IPS-20b (cell line): ENCODE data around the gene C11orf54.
"Not testable (repeated sequence)": the region's sequence is repeated elsewhere in the genome, so short reads cannot be mapped to it uniquely, and the experiment has no call there.

Experiments used
- H3K27ac ChIP-seq: one replicate; pipeline ENCODE4 v1.5.1; 2013; ENCODE audit warnings: low read length
- H3K27me3 ChIP-seq: 2 replicates; pipeline ENCODE4 v1.6.1; 2013; ENCODE audit warnings: mild to moderate bottlenecking, low read length, inconsistent platforms; ENCODE audit not compliant: insufficient read depth
- H3K36me3 ChIP-seq: 2 replicates; pipeline ENCODE4 v1.6.1; 2013; ENCODE audit warnings: low read depth, mild to moderate bottlenecking, inconsistent platforms, low read length, moderate library complexity; ENCODE audit not compliant: insufficient read depth
- H3K4me1 ChIP-seq: 2 replicates; pipeline ENCODE4 v1.6.1; 2013; ENCODE audit warnings: mild to moderate bottlenecking, control low read depth, inconsistent platforms, low read length, moderate library complexity; ENCODE audit not compliant: insufficient read depth
- H3K4me3 ChIP-seq: 2 replicates; pipeline ENCODE4 v1.5.1; 2013; ENCODE audit warnings: mild to moderate bottlenecking, low read length, inconsistent platforms
- H3K9ac ChIP-seq: 2 replicates; pipeline ENCODE4 v1.6.1; 2013; ENCODE audit warnings: low read depth, mild to moderate bottlenecking, inconsistent platforms, low read length, moderate library complexity
- H3K9me3 ChIP-seq: 2 replicates; pipeline ENCODE4 v1.6.1; 2013; ENCODE audit warnings: mild to moderate bottlenecking, low read depth, low read length, inconsistent platforms; ENCODE audit not compliant: insufficient read depth

C11orf54 gene

DNA sequence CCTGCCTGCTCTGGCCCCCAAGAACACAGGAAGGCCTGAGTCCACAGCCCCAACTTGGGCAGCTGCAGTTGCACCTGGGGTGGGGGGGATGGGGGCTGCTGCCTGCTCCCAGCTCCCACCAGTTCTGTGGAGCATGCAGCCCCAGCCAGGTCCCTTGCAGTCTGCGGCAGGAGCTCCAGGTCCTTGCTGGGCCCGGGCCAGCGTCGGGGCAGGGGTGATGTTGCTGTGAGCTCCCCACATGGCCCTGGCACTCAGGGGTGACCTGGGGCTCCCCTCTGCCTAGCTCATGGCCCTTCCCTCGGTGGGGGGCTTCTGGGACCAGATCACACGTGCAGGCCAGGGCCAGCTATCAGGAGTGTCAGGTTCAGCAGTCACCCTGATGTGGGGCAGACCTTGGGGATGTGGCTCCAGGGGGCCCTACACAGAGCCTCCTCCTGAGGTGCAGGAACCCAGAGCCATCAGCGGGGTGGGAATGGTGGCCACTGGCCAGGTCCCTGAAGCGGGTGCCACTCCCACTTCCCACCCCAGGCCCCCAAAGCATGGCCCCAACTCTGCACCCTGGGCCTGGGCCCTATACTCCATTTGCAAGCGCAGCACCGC is 32.2 kb downstream of the C11orf54 start:
- Histone ChIP-seq H3K4me1 (no peaks in the 10 kb centered on the region), H3K9ac (no peak overlapping the region), H3K27ac (no peak overlapping the region), H3K9me3 (no peaks in the 10 kb centered on the region), H3K27me3 (no peaks in the 10 kb centered on the region), H3K36me3 (no peaks in the 10 kb centered on the region), H3K4me3 (no peak overlapping the region)

- not testable (repeated sequence) for H3K27me3 ChIP-seq, H3K27ac ChIP-seq, H3K36me3 ChIP-seq, H3K9me3 ChIP-seq, H3K4me1 ChIP-seq, H3K9ac ChIP-seq, H3K4me3 ChIP-seq
Observed at GRCh38 chr11:93774560-93774959, 33.1 kb downstream of the C11orf54 start.

DNA sequence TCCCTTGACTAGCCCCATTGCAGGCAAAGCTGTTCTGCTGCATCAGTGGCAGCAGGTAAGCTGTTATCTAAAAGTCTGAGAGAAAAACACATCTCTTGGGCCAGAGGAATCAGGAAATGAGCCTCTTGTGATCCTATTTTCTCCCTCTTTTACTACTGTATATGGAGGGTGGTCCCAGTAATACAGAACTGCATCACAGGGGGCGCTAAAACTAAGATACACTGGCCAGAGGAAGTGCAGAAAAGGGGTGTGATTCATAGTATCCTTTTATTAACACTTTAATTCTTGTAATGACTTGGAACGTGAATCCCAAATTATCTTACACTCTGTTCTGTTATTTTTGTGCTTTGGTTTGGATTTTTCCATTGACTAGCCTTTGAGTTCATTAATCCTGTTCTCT is 33.8 kb downstream of the C11orf54 start:
- Histone ChIP-seq H3K9me3 (no peaks in the 10 kb centered on the region), H3K4me3 (no peak overlapping the region), H3K4me1 (no peaks in the 10 kb centered on the region), H3K27ac (no peak overlapping the region), H3K9ac (no peak overlapping the region), H3K36me3 (no peaks in the 10 kb centered on the region), H3K27me3 (no peaks in the 10 kb centered on the region)

GRCh38 chr11:93783362-93783761 is 41.9 kb downstream of the C11orf54 start:
- Histone ChIP-seq H3K9me3 (no peaks in the 10 kb centered on the region), H3K27me3 (no peaks in the 10 kb centered on the region), H3K9ac (peak overlapping the region; percentile 99; the same call in 1 of the 2 replicates), H3K4me3 (peak overlapping the region; percentile 98), H3K27ac (peak overlapping the region; percentile 92), H3K36me3 (peaks cover 21% of the 10 kb centered on the region), H3K4me1 (no peaks in the 10 kb centered on the region)

- H3K9ac ChIP-seq, result peak overlapping the region; percentile 99; the same call in 1 of the 2 replicates
- peak overlapping the region; percentile 92 for H3K27ac ChIP-seq
- no peaks in the 10 kb centered on the region for H3K4me1 ChIP-seq
- peaks cover 25% of the 10 kb centered on the region for H3K36me3 ChIP-seq
- peak overlapping the region; percentile 98 for H3K4me3 ChIP-seq
- no peaks in the 10 kb centered on the region for H3K27me3 ChIP-seq
- H3K9me3 ChIP-seq, result no peaks in the 10 kb centered on the region
Observed at GRCh38 chr11:93783765-93784144, 42.3 kb downstream of the C11orf54 start.

DNA sequence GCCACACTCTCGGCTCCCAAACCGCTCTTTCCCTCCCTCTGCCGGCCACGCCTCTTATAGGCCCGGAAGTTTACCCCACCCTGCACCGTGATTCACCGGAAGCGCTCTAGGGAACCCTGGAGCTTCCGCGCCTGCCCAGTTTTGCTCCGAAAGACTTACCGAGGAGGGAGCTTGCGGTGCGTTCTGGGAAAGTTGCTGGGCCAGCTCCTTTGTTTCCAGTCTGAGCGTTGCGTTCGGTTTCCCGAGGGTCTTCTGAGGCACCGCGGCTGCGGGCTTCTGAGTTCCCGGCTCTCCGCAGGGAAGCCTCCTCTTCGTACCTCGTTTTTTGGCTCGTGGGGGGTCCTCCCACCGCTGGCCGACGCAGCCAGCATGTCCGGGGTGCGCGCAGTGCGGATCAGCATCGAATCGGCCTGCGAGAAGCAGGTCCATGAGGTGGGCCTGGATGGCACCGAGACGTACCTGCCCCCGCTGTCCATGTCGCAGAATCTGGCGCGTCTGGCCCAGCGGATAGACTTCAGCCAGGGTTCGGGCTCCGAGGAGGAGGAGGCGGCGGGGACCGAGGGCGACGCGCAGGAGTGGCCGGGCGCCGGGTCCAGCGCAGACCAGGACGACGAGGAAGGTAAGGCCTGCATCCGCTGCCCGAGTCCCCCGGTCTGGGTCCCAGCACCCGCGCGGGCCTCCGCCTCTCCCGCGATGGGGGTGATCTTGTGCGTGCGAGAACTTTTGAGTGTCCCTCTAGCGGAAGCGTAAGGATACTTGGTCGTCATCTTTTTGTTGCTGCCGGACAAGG is 42.9 kb downstream of the C11orf54 start, which contains the start of gene MED17:
Gene MED17 (plus strand): TSS at position 138 of the 790 bp plus-strand sequence. CDS start 232 bp downstream, at position 370.
- H3K9me3 ChIP-seq, result no peaks in the 10 kb centered on the region
- H3K9ac ChIP-seq, result peak within 1 kb of the TSS; percentile 99

GRCh38 chr11:93784935-93785360 is 43.5 kb downstream of the C11orf54 start:
- peak overlapping the region; percentile 98 for H3K4me3 ChIP-seq
- H3K27me3 ChIP-seq, result no peaks in the 10 kb centered on the region
- H3K27ac ChIP-seq, result peak overlapping the region; percentile 92
- peaks cover 37% of the 10 kb centered on the region for H3K36me3 ChIP-seq
- H3K4me1 ChIP-seq, result no peaks in the 10 kb centered on the region
- peak overlapping the region; percentile 99 for H3K9ac ChIP-seq
- H3K9me3 ChIP-seq, result no peaks in the 10 kb centered on the region

More for the DNA sequence above, 42.9 kb downstream of the C11orf54 start, which contains the start of gene MED17:
- Histone ChIP-seq H3K36me3 (peaks cover 31% of the 10 kb centered on the region), H3K4me3 (peak within 1 kb of the TSS; percentile 98), H3K27me3 (no peaks in the 10 kb centered on the region), H3K27ac (peak within 1 kb of the TSS; percentile 92), H3K4me1 (no peaks in the 10 kb centered on the region)

DNA sequence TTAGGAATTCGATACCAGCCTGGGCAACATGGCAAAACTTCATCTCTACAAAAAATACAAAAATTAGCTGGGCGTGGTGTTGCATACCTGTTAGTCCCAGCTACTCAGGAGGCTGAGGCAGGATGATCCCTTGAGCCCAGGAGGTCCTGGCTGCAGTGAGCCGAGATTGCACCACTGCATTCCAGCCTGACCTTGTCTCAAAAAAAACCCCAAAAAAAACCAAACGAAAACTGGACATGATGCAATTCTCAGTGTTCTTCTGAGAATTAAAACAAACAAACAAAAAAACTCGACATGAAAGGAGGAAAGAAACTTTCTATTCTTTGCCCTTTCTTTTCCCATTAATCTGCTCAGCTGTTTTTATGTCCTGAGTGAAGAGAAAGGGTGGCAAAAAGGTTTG is 50.0 kb downstream of the C11orf54 start:
- no peak overlapping the region for H3K27ac ChIP-seq
- no peak overlapping the region for H3K4me3 ChIP-seq
- H3K4me1 ChIP-seq, result no peaks in the 10 kb centered on the region
- no peak overlapping the region for H3K9ac ChIP-seq
- no peaks in the 10 kb centered on the region for H3K9me3 ChIP-seq
- H3K36me3 ChIP-seq, result peaks cover 97% of the 10 kb centered on the region
- H3K27me3 ChIP-seq, result no peaks in the 10 kb centered on the region

DNA sequence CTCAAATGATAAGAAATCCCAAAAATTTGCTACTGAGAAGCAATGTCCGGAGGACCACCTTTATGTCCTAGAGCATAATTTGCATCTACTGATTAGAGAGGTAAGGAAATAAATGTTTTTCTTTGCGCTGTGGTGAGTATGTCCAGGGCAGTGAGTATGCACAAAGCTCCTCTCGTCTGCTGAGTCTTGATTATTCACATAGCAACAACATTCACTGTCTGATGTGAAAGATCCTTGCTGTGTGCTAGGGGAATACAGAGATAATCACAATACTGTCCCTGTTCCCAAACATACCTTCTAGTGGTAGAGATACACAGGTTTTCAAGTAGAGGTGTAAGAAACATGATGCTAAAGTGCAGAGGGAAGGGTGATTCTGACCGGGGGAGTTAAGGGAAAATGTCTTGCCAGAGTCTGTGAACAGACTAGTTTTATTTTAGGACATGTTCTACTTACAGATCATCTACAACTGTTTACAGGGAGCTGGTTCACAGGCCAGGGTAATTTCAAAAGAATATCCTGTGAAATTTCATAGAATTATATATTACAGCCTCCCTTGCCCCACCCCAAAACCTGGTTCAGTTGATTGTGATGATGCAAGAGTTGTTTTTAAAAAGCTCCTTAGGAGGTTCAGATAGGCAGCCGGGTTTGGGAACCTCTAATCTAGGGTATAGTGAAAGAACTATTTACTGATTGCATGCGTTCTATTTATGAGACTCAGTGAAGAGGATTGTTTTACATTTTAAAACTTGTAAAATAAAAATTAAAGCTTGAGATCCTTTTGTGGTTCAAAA is 55.2 kb downstream of the C11orf54 start:
- Histone ChIP-seq H3K36me3 (peaks cover 98% of the 10 kb centered on the region), H3K27ac (no peak overlapping the region), H3K9me3 (no peaks in the 10 kb centered on the region), H3K4me3 (no peak overlapping the region), H3K4me1 (no peaks in the 10 kb centered on the region), H3K27me3 (no peaks in the 10 kb centered on the region), H3K9ac (no peak overlapping the region)

DNA sequence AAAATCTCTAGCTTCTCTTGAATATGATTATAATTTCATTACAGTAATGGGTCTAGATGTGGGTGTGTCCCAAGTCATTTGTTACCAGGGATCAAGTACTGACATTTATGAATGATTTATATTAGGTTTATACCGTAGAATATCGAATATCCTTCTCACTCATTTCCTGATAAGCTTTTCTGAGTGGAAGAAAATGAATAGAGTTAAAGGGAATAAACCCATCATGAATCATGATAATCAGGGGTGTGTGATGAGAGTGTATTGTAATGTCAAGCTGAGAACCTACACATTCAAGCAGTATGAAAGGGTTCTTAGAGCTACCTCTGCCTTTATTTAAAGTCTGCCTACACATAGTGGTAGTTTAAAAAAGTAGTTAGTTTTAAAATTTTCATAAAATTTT is 59.9 kb downstream of the C11orf54 start:
- H3K27me3 ChIP-seq, result no peaks in the 10 kb centered on the region
- H3K27ac ChIP-seq, result no peak overlapping the region
- no peak overlapping the region for H3K4me3 ChIP-seq
- H3K9me3 ChIP-seq, result no peaks in the 10 kb centered on the region
- H3K36me3 ChIP-seq, result peaks cover 96% of the 10 kb centered on the region
- no peak overlapping the region for H3K9ac ChIP-seq
- H3K4me1 ChIP-seq, result no peaks in the 10 kb centered on the region

DNA sequence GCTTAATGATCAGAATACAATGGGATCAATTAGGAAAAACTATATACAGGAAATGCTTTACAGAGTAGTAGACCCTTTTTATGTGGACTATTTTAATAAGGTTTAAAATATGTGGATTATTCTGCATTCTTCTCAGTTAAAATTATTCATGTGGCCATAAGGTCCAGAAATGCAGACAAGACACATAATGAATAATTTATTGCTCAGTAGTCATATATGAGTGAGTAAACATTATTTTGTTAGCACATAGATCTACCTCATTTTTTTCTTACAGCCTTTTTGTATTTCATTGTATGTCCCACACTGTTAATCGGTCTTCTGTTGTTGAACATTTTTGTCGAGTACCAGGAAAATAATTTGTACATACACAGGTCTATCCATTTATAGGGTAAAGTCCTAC is 63.4 kb downstream of the C11orf54 start:
- Histone ChIP-seq H3K27me3 (no peaks in the 10 kb centered on the region), H3K36me3 (peaks cover 96% of the 10 kb centered on the region), H3K4me1 (no peaks in the 10 kb centered on the region), H3K27ac (no peak overlapping the region), H3K9ac (no peak overlapping the region), H3K4me3 (no peak overlapping the region), H3K9me3 (no peaks in the 10 kb centered on the region)
